HG02885 (cell line): ENCODE results near the gene NIPAL1.

Experiments
- ATAC-seq: cut with Tn5 transposase; IDR thresholded peaks from one replicate; pipeline ENCODE4 v1.9.1; 2021; ENCODE audit warnings: mild to moderate bottlenecking; ENCODE audit not compliant: unreplicated experiment, poor library complexity

NIPAL1 gene

DNA sequence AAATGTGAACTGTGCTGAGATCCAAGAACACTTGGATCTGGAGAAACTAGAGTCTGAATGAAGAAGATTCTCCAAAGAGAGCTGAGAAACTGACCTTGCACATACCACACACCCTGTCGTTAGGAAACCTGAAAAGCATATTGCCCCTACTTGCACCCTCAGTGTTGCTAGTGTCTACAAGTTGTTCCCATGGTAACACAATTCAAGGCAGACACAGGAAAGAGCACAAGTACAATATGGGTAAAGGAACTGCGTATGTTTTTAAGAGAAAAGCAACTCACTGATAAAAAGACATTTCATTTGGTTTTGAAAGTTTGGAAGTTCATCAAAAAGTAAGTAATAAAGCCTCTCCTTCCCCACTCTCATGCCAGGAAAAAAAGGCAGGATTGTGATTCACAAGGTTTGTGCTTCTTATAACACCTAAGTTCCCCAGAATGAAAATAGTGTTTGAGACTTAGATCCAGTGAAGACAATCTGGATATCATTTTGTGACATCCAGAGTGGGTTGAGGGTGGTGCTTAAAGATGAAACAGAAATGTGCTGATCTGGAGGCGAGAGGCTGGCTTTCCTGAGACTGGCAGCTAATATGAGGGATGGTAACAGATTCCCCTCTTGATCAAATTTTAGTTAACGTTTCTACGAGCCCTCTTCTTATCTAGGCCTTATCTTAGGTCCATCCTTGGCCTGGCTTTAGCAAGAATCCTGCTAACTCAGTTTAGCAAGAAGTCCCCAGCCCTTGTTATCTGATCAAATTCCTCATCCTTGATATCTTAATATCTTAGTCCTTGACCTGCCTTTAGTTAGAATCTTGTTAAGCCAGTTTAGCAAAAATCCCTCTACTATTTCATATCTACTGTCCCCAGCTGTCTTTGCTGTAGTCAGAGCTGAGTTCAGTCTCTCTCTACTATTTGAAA is 42.3 kb downstream of the NIPAL1 start:
- ATAC-seq, result no peak

DNA sequence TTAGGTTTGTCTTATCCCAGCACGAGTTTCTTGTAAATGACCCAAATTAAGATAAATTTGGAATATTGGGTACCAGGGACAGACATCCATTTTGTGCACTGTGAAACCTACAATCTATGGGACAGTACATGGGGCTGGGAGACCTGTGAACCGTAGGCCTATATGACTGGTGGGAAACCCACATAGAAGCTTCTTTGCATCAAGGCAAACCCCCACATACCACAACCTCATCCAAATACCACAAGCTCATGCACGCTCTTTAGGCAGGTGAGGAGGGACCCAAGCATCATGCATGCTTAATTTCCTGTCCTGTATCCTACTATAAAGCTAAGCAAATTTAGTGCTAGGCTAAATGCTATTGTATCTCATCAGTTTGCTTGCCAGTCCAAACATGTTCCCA is 47.8 kb downstream of the NIPAL1 start:
- peak; percentile 75 for ATAC-seq

DNA sequence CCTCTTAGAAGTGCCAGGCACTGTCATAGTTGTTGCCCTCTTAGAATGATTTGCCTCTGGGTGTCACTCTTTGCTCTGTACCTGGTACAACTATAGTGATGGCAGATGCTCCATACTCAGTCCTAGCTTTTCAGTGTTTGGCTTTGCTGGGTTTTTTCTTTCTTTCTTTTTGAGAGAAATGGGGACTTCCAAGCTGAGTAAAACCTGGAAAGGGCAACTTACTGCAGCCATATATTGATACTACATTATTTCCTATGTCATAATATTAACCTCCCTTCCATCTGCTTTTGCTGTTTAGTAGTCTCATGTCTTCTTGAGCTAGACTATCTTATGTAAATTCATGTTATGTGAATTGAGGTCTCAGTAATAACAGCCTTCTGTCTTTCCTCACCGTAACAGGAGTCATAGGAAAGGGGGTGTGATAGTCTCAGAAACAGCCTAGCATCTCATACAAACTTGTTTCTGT is 49.0 kb downstream of the NIPAL1 start:
- ATAC-seq, result peak; percentile 63

DNA sequence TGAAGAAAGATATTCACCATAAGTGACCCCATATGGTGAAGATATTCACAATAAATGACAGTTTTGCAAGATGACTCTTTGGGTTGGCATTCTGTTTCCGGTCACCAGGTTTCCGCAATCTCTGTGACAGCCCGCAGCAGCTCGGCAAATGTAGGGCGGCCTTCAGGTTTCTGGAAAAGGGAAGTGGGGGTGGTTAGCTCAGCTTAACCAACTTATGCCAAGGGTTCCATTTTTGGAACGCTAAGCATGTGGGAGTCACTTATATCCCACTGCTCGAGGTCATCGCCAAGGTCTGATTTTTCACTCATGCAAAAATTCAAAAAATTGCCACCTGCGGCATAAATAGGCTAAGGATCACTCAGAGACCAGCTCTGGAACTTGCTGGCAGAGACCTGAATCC is 51.0 kb downstream of the NIPAL1 start:
- ATAC-seq, result no peak

DNA sequence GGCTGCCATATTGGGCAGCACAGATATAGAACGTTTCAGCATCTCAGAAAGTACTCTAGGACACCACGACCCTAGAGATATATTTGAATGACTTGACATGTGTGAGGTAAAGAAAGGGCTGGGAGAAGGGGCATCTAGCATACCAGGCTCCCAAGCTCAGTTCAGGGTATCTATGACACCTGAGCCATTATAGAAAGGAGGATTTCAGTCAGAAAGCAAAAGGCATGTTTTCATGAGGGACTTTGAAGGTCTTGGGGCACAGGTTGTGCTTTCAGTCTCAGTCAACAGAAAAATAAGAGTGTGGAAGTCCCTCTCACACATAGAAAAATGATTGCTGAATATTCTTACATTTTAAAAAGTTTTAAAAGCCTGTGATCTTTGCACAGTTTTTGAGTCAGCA is 51.6 kb downstream of the NIPAL1 start:
- ATAC-seq, result no peak

DNA sequence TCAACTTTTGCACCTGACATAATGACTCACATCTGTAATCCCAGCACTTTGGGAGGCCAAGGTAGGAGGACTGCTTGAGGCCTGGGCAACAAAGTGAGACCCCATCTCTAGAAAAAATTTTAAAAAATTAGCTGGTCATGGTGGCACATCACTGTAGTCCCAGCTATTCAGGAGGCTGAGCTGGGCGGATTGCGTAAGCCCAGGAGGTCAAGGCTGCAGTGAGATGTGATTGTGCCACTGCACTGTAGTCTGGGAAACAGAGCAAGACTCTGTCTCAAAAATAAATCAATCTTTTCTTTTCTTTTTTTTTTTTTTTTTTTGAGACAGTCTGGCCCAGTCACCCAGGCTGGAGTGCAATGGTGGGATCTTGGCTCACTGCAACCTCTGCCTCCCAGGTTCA is 52.5 kb downstream of the NIPAL1 start:
- no peak for ATAC-seq

DNA sequence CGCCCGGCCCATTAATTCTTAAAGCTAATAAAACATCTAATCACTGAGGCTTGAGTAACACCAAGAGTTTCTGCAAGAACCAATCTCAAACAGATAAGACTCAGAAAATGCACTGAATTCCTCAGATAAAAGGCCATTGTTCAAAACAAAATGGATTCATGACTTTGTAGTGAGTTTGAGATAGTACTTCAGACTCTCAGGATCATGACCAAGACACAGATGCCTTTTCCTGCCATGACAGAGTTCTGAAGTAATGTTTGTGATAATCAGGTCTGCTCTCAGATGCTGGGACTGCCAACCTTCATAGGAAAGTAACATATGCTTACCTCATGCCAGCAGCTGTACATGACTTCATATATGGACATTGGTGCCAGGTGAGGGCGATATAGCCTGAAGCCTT is 54.6 kb downstream of the NIPAL1 start:
- ATAC-seq, result no peak

DNA sequence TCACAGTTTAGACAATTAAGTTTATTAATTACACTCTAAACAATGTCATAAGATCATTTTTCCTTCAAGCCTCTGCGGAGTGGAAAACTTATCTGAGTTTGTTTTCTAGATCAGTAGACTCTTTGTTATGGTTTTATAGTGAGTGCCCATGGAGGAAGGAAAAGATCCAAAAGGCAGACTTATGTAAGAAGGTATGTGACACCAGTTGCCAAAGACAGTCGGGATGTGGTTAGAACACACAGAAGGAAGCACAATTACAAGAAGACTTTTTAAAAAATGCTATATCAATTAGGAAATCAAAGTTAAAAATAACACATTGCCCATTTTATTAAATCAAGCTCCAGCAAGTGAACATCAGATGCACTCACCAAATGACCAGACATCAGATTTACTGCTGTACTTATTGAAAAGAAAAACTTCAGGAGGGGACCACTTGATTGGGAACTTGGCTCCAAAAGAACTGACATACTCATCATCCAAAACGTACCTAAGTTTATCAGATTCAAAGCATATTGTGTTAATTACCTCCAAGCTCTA is 57.1 kb downstream of the NIPAL1 start:
- ATAC-seq, result no peak

DNA sequence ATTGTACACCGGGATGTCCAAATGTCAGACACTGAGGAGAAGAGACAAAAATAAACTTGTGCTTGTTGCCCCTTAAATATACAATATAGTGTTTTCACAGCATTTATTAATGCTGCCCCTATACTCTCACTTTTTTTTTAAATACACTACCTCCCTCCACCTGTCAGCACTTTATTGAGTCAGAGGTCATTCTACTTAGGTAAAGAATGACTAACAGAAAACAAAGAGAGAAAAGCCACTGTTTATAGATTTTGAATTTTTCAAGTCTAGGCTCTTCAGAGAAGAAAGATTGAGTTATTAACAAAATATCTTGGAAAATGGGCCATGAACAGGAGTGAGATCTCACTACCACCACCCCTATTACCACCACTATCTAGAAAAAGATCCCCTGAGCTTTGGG is 58.1 kb downstream of the NIPAL1 start:
- ATAC-seq, result no peak

DNA sequence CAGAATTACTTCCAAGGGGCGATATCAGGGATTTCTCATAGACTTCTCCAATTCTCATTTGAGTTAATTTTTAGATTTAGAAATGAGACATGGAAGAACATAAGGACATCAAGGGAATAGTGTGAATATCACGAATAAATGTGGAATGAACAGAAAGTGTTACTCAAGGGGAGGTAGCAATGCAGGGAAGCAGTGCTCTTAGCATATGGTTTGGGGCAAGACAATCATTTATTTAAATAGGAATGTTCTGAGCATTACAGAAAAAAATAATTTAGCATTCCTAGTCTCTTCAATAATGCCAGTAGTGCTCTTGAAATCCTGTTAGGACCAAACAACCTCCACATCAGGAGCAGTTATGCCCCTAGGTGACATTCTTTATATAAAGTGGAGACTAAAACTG is 61.9 kb downstream of the NIPAL1 start:
- no peak for ATAC-seq

DNA sequence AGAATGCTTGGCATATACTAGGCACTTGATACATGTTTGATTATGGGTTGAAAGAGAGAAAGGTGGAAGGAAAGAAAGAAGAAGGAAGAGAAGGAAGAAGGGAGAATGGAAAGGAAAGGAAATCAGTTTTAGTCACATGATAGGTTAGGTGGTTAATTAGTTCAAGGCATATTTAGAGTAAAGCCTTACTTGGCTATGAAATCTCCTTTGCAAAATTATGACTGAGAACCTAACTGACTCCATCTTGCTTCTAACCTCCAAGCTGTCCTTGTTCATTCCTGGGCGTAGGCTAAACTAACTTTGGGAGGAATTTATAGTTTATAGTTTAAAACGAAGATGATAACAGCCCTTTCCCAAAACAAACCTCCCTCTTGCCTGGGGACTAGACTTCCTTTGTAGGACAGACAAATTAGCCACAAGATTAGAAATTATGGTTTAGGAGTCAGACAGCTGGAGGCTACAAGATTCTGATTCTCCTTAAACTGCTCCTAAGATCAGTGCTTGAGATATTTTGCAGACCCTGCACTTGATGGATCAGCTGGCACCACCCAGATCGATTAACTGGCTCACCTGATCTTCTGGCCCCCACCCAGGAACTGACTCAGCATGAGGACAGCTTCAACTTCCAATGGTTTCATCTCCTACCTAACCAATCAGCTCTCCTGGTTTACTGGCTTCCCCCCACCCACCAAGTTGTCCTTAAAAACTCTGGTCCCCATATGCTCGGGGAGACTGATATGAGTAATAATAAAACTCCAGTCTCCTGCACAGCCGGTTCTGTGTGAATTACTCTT is 62.5 kb downstream of the NIPAL1 start:
- no peak for ATAC-seq

DNA sequence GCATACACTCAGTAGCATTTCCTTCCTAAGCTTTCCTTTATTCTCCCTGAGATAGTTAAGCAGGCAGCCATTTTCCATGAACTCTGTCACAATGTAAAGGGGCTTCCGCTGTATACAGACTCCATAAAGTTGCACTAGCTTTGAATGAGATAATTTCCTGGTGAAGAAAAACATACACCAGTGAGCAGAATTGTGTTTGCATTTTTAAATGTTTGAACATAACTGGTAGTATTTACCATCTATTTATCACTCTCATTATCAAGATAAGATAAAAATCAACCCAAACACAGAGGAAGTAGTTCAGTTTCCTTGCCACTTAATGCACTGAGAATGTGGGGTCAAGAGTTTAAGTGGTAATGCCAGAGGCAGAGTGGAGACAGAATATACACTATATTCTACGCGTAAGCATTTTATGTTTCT is 63.4 kb downstream of the NIPAL1 start:
- ATAC-seq, result no peak

DNA sequence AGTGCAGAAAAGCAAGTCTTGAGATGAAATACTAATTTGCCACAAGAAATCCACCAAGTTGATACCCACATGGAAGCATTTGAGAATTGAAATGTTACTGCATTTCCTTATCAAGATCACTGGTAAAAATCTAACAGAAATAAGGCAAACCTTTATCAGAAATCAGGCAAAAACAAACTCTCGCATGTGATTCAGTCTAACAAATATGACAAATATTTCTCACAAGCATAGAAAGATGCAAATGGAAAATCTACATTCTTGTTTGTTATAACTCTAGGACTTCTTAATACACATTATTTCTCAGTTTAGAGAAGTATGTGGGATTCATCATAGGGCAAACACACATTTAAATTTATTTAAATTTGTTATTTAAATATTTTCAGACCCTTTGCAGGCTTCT is 64.6 kb downstream of the NIPAL1 start:
- ATAC-seq, result no peak

DNA sequence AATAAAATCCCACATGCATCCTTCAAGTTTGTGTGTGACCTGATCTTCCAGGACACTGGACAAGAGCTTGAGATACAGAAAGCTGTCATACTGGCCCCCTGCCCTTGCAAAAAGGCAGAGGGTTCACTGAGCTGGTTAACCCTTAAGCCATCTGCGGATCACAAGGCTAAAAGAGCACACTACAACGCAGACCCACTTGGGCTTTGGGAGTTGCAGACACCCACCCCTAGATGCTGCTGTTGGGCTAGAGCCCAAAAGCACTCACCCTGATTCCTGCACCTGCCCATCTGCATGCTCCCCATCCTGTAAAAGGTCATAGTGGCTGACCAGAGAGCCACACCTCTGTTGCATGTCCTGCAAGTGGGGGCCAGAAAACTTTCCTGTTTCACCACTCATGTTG is 66.4 kb downstream of the NIPAL1 start:
- no peak for ATAC-seq

DNA sequence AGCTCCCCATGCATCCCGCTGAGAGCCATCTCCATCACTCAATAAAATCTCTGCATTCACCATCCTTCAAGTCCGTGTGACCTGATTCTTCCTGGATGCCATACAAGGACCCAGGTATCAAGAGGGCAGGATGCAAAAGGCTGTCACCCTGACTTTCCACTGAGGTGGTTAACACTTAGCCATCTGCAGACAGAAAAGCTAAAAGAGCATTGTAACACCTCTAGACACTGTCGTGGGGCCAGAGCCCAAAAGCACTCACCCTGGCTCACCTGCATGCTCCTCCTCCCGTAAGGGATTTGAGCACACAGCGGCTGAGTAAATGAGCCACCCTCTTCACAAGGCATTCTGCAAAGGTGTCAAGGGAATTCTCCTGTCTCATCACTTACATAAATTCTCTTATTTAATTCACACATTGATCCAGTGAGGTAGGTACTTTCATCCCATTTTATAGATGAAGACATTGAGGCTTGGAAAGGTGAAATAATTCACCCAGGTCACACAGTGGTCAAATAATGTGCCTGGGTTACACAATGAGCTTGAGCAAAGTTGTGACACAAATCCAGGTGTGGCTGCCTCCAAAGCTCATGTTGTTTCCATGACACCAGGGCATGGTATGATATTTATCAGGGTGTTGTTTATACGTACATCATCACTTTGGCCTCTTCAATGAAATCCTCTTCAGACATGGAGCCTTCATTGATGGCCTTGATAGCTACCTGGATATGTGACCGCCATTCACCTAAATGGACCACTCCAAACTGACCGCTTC is 69.4 kb downstream of the NIPAL1 start:
- no peak for ATAC-seq
